ENCODE measurements around the gene PDGFB.

Gene PDGFB

DNA sequence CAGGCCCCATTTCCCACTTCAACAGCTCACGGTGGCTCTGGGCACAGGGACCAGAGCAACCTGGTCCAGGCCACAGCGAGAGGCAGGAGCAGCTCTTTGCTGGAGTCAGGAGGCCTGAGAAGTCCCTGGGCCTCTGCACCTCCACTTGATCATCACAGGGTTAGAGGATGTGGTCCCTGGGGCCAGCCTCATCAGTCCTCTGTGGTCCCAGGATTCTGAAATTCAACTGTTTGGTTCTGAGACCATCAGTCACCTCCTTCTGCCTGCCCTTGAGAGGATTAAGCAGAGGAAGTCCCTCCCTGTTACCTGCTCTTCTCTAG is 67.4 kb downstream of the PDGFB start:
- no peak for TF ChIP-seq POLR2AphosphoS5 (IDR thresholded peaks at IDR 0.05; ENCODE audit: low read depth, low read length)
- TF ChIP-seq REST (IDR thresholded peaks at IDR 0.05; ENCODE audit: insufficient read depth in 1 of 2, low read depth in 2 of 2, low read length in 2 of 2), result no peak
- no peak for TF ChIP-seq TAF1 (IDR thresholded peaks at IDR 0.05; ENCODE audit: borderline replicate concordance, insufficient read depth, low read length)
- TF ChIP-seq FOXP2 (optimal IDR thresholded peaks at IDR 0.05; ENCODE audit: borderline replicate concordance, extremely low read depth, extremely low read length, insufficient read depth), result no peak
- TF ChIP-seq SIN3A (IDR thresholded peaks at IDR 0.05; ENCODE audit: borderline replicate concordance, insufficient read depth, low read length), result no peak

GRCh38 chr22:39176714-39177455 is 67.9 kb downstream of the PDGFB start:
- TF ChIP-seq FOXP2 (optimal IDR thresholded peaks at IDR 0.05; ENCODE audit: borderline replicate concordance, extremely low read depth, extremely low read length, insufficient read depth) (no peak), REST (IDR thresholded peaks at IDR 0.05; ENCODE audit: insufficient read depth in 1 of 2, low read depth in 2 of 2, low read length in 2 of 2) (no peak), SIN3A (IDR thresholded peaks at IDR 0.05; ENCODE audit: borderline replicate concordance, insufficient read depth, low read length) (no peak), TAF1 (IDR thresholded peaks at IDR 0.05; ENCODE audit: borderline replicate concordance, insufficient read depth, low read length) (no peak), POLR2AphosphoS5 (IDR thresholded peaks at IDR 0.05; ENCODE audit: low read depth, low read length) (no peak)

DNA sequence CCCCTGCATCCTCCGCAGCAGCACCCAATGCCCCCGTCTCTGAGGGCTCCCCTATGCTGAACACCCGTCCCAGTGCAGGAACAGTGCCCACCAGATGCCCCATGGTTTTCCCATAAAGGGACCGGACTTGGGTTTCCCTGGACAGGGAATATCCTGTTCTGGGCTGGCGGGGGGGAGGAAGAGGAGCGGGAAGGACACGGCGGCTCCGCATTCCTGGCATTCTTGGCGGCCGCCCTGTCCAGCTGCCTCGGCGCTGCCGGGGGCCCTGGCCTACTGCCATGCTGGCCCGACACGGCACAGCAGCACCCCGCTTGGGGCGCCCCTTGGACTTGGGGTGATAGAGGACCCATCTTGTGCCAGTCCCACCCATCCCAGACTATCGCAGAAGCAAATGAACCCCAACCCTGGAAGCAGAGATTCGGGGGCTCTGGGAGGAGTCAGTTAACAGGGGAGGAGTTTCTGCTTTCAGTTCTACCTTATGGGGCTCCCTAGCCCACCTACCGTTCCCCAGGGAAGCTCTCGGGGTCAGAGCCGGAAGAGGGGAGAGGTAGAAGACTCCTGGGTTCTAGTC is 68.6 kb downstream of the PDGFB start:
- no peak for TF ChIP-seq SIN3A (IDR thresholded peaks at IDR 0.05; ENCODE audit: borderline replicate concordance, insufficient read depth, low read length)
- TF ChIP-seq FOXP2 (optimal IDR thresholded peaks at IDR 0.05; ENCODE audit: borderline replicate concordance, extremely low read depth, extremely low read length, insufficient read depth), result peak; percentile 78

DNA sequence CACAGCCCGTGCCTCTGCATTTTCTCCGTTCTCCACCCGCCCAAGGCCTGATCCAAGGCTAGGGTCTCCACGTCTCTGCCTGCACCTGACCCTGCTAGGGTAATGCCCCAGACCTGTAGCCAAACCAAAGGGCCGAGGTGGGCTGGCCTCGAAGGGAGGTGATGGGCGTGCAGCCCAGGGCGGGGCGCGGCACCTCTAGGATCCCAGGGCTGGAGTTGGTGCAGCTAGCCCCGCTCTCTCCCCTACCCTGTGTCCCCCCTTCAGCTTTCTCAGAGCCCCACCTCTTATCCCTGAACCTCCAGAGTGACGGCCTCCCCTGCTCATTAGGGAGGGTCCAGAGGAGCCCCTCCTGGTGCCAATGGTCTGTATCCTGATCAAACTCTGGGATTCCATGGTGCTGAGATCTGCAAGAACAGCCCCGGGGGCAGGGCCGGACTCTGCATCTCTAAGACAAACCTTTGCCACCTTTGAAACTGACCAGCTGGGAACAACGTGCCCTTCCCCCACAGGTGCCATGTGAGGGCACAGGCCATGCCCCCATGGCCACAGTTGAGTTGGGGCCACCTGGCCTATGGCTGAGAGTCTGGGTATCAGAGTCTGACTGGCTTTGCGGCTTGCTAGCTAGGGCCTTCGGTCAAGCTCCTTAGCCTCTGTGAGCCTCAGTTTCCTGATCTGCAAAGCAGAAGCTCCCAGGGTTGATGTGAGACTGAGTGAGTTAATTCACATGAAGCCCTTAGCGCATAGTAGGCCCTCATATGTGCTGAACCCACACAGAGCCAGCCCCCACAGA is 69.2 kb downstream of the PDGFB start:
- no peak for TF ChIP-seq SIN3A (IDR thresholded peaks at IDR 0.05; ENCODE audit: borderline replicate concordance, insufficient read depth, low read length)
- TF ChIP-seq FOXP2 (optimal IDR thresholded peaks at IDR 0.05; ENCODE audit: borderline replicate concordance, extremely low read depth, extremely low read length, insufficient read depth), result no peak

- TF ChIP-seq FOXP2 (optimal IDR thresholded peaks at IDR 0.05; ENCODE audit: borderline replicate concordance, extremely low read depth, extremely low read length, insufficient read depth) (peak; percentile 100), TAF1 (IDR thresholded peaks at IDR 0.05; ENCODE audit: borderline replicate concordance, insufficient read depth, low read length) (no peak), REST (IDR thresholded peaks at IDR 0.05; ENCODE audit: insufficient read depth in 1 of 2, low read depth in 2 of 2, low read length in 2 of 2) (no peak)
Measured at GRCh38 chr22:39174498-39175352, 70.1 kb downstream of the PDGFB start.
